GM18870 (cell line): Measurements from ENCODE around the gene OCRL.

ENCODE experiments used
- ATAC-seq: cut with Tn5 transposase; IDR thresholded peaks from one replicate; pipeline ENCODE4 v1.9.1; 2021; ENCODE audit warnings: moderate library complexity; ENCODE audit not compliant: unreplicated experiment

The OCRL gene

DNA sequence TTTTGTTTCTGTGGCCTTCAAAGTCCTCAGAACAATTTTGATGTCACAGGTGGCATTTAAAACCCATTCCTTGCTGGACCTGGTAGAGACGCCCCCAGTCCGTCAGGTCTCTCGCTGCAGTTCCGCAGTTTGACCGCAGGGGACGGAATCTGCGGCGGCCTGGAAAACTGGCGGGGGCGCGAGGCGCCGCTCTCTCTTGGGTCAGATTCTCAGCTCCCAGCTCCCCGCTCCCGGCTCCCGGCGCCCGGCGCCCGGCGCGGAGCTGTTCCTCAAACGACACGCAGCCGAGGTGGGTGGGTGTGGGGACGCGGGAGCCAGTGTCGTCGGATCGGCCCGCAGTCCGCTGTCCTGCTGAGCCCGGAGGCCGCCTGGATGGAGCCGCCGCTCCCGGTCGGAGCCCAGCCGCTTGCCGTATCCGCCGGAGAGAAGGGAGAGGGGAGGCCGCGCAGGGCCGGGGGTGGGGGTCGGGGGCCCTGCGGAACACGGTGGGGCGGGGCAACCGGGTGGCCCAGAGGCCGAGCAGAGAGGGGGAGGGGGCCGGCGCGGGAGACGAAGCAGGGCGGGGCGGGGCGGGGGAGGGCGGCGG is at the start of gene OCRL:
Gene OCRL (plus strand): TSS at position 192 of the 586 bp plus-strand sequence. CDS start 181 bp downstream, at position 373.
- ATAC-seq, result peak; percentile 70

DNA sequence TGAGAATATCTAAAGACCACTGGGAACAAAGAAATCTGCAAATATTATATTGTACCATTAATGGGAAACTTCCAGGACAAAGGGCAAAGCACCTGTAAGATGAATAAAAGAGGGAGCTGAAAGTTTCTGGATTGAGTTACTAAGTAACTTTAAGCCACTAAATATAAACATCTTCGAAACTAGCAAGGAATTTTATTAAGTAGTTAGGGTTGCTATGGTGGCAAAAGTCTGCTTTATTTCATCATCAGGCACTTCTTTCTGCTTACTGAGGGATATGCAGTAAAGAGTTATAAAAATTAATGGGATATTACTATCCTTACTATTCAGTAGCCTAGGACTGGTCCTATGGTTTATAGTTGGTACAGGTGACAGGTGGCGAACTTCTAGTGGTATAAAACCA is 49.7 kb upstream of the OCRL start:
- no peak for ATAC-seq

DNA sequence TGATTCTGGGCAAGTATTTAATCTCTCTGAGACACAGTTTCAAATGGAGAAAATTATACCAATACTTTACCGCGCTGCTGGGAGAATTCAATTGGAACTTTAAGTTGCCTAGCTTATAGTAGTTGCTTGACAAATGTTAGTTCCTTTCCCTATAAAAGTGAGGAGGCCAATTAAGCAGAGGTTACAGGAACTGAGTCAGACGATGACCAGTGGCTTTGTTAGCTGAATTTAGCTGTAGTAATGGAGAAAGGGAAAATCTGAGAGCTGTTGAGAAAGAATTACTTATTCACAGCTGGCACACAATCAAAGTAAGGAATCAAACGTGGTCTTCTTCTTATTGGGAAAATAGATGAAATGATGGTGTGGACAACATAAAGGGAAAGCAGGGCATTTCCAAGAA is 46.4 kb upstream of the OCRL start:
- no peak for ATAC-seq

DNA sequence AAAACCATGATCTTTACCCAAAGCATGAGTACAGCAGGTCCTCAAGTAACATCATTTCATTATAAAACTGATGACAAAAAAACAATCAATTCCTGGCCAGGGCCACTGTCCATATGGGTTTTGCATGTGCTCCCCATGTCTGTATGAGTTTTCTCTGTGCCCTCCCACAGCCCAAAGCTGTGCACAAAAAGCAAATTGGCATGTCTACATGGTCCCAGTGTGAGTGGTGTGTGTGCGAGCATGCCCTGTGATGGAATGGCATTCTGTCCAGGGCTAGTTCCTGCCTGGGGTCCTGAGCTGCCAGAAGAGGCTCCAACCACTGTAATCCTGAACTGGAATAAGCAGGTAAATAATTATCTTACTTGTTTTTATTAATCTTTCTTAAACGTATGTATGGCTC is 45.2 kb upstream of the OCRL start:
- ATAC-seq, result no peak

DNA sequence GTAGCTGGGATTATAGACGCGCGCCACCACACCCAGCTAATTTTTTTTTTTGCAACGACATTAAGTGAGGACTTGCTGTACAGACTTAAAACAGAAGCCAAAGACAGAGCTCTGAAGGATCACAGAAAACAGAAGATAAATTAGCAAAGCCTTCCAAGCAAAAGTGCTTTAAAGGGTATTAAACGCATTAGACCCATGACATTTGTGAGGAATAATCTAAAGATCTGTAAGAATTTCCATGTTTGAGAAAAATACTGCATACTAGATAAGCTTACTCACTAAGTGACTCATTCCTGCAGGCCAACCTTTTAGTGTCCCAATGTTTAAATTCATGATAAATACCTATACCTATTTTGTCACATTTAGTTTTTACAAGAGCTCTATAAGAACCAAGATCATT is 44.2 kb upstream of the OCRL start:
- no peak for ATAC-seq

DNA sequence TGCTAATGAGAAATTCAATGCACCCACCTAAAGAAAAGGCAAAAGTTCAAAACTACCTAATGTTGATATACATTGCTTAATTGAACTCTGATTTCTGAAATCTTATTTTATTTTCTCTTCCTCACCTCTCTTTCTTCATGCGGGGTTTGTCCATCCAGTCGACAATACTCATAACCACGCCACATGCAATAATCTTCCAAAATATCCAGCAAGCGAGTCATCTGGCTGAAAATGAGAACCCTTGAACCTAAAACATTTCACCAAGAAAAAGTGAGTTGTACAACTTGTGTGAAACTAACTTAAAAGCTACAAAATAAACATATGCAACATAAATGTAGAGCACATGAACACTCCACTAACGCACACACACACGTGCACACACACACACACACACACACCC is 43.4 kb upstream of the OCRL start:
- no peak for ATAC-seq

DNA sequence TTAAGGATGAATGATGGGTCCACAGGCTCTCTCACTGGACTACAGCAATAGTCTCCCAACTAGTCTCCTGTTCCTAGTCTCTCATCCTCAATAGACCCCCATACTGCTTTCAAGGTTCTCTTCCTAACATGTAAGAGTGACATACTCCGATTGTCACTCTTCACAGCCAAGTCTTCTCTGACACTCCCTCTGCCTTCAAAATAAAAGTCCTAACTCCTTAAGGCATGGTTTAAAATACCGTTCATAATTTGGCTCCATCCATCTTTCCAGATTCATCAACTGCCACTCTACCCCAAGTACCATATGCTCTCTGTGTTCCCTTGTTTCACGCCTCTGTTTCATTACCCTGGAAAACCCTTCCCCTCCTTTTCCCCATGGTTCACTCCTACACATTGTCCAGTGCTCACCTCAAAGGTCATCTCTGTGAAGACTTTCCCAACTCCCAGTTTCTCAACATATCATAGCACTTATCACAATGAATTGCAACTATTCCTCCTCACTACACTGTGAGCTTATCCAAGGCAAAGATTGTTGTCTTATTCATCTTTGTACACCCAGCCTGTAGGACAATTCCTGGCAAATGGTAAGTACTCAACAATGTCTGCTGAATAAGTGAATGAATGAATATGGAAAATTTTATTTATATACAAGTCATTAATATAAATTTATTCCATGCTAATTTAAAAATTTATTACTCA is 42.8 kb upstream of the OCRL start:
- no peak for ATAC-seq

DNA sequence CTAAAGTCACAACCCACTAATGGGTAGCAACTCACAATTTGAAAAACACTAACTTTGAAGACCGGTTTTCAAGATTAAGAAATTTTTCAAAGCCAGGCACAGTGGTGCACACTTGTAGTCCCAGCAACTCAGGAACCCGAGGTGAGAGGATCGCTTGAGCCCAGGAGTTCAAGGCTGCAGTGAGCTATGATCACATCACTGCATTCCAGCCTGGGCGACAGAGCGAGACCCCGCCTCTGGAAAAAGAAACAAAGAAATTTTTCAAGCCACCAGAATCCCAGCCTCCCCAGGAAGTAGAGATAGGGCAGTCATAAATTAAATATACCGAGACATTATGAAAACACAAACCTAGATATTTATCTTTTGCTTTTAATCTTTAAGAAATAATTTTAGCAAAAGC is 29.7 kb upstream of the OCRL start:
- ATAC-seq, result no peak

DNA sequence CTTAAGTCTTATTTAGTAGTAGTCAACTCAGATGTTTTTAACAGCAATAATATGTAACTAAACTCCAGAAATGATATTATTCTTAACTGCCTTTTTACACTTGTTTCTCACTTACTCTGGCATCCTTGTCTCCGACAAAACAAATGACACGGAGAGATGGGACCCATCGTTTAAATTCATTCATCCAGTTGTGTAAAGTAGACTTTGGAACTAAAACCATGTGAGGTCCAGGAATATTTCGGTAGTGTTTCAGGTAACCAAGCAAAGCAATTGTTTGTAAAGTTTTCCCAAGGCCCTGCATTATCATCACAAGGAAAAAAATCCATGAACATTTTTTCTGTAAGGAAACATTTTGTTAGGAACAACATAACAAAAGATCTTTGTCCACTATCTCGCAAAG is 28.4 kb upstream of the OCRL start:
- ATAC-seq, result no peak

DNA sequence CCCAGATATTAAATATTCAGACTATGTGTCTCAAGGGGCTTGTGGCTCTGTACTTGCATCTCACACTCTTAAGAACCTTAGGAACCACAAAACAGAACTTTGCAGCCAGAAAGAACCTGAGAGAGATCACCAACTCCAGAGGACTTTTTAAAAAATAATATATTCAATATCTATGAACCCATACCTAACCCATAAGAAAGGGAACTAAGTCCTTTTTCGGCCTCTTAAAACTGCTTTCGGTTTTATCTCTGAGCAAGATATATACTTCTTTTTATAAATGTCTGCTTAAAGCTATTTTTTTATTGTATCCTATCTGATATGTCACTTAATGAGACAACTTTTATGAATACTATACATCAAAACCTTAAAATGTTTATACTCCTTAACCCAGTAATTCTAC is 27.6 kb upstream of the OCRL start:
- no peak for ATAC-seq

DNA sequence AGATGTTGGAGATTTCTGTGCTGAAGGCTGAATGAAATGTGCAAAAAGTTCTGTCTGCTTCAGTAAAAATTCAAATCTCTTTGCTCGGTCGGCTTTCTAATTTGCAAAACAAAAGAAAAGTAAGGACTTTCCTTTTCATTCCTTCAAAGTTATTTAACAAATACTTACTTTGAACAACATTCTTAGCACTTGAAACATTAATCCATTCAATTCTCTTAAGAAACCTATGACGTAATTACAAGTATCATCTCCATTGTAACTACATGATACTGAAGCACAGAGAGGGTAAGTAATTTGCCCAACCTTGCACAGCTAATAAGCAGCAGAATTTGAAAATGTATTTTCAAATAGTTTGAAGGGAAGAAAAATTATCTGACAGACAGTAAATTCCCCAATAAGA is 23.7 kb upstream of the OCRL start:
- no peak for ATAC-seq

DNA sequence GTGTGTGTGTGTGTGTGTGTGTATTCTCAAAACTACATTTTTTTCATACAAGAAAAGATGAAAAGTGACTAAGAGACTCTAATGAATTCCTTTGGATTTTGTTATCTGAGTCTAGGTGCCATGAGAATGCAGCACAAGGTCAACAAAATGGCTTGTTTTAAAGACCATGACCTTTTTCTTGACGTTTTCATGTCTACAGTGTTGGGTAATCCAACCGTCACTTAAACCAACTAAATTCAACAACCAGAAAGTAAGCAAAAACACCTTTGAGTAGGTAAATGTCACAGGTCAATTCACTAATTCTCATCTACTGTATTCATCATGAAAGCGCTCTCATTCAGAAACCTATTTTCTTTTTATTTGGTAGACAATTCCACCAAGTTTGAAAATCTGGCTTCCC is 19.9 kb upstream of the OCRL start:
- no peak for ATAC-seq

DNA sequence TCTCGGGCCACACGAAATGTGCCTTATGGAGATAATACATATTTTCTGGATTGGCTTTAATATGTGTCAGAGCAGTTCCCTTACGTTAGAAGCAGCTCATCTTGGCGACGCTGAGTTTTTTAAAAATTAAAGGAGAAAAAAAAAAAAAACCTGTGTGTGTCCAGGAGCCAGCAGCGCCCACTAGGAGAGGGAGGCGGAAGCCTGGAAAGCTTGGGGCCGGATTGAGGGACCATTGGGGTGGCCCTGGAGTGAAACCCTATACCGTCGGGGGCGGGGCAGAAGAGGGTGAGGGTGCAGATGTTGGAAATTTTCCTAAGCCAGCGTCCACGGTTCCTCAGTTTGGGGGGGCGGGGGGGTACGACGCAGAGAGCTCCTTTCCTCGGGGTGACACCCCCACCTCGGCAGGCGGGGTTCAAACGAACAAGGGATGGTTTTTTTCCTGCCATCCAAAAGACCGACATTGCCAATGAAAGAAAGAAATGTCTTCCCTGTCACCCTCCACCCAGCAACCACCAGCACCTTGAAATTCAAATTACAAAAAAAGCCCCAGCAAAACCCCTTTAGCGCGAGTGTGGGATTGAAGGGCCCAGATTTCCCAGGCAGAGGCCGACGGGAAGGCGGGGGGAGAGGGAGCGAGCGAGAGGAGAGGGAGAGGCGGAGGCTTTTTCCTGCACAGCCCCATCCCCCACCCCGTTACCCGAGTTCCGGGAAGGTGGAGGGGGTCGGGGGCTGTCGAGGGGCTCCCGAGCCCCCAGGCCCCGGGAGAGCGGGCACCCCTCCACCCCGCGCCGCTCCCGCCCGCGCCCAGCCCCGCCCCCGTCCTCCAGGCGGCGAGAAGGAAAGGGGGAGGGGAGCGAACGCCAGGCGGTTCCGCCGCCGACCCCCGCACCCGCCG is 17.6 kb upstream of the OCRL start:
- ATAC-seq, result no peak

DNA sequence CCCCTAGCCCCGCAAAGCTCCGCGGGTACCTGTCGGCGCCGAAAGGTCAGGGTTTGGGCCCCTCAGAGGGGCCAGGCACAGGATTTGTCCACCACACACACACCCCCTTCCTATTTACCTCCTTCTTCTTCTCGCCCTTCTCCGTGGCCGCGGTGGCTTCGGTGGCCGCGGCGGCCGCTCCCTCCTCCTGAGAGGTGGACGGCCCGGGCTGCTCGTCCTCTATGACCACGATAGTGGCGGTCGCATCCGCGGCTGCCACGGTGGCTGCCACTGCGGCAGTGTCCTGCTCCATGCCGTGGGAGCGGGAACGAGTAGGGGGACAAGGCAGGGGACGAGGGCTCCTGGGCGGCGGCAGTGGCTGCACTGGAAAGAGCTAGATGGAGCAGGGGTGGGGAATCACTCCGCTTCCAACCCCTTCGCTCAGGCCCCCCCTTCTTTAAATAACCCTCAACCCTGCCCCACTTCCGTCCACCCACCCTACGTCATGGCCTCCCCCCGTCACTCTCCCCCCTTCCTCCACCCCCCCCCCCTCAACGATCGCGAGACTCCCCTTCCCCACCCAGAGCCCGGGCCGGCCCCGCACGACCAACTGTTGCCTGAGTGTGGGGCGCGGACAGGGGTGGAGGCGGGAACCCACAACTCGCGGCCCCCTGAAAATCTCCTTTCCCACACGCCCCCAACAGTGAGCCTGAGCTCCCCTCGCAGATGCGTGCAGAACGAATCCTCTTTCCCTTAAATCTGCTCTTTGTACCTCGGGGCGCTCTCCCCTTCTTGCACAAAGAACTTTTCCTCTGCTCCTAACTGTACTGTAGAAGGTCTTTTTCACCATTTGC is 16.8 kb upstream of the OCRL start, which contains the start of gene SMARCA1:
Gene SMARCA1 (minus strand): TSS at position 412 of the 833 bp plus-strand sequence. CDS start 120 bp downstream, at position 292.
- no peak for ATAC-seq

DNA sequence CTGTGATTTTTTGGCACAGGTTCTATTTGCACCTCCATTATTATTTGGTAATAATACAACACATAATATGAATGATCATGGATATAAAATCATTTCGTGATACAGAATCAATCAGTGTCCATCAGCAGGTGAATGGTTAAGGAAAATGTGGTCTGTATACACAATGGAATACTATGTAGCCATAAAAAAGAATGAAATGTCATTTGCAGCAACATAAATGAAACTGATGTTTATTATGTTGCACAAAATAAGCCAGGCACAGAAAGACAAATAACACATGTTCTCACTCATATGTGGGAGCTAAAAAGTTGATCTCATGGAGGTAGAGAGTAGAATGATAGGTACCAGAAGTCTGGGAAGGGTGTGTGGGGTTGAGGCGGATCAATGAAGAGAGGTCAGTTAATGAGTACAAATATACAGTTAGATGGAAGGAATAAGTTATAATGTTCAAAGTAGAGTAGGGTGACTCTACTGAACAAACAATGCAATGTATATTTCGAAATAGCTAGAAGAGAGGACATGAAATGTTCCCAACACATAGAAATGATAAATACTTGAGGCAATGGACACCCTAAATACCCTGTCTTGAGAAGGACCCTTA is 15.7 kb upstream of the OCRL start:
- ATAC-seq, result no peak

DNA sequence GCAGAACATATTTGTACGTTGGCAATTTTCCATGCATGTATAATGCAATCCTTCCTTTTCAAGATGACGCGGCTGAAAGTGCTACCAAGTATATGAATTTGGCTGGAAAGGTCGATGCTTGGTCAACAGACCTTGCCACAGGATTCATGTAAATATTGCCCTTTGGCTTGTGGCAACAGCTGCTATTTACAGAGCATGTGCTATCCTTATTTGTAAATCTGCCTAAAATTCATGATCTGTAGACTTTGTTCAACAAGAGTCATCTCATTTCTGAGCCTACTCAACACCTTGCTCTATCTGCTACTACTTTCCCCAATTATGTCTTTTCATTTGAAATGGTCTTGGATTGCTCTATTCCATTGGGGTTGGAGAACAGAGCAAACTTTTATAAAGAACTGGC is 14.9 kb upstream of the OCRL start:
- ATAC-seq, result no peak

DNA sequence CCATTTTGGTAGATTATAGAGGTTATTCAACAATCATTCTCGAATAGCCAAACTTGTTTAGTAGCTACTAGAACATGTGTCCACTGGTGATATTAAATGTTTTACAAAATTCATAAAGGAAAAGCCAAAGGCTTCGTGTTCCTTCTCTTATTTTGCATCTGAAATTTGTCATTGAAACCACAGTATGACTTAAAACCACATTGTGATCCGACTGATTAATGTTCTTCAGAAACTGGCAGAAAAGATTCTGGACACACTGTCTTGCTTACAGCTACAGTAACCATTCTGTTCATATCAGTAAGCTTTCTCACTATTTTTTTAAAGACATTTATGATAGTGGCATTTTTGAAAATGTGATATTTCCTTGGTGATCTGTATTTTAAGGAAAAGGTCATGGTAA is 14.2 kb upstream of the OCRL start:
- ATAC-seq, result no peak

DNA sequence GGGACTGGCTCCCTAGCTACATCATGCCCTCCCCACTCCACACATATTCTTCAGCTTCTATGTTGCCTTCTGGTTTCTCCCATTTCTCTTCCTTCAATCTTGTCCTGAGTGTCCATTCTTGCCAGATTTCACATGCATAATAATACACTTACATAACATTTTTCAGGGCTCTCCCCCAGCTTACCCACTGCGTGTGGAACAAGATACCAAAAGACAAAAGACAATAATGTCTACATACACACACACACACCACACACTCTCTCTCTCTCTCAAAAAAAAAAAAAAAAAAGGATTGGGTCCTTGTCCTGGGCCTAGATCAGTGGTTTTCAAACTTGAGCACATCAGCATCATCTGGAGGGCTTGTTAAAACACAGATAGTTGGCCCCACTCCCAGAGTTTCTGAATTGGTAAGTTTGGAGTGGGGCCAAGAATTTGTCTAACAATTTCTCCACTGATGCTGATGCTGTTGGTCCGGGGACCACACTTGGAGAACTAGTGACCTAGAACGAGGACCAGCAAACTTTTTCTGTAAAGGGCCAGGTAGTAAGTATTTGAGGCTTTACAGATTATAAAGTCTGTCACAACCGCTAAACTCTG is 10.3 kb upstream of the OCRL start:
- no peak for ATAC-seq

DNA sequence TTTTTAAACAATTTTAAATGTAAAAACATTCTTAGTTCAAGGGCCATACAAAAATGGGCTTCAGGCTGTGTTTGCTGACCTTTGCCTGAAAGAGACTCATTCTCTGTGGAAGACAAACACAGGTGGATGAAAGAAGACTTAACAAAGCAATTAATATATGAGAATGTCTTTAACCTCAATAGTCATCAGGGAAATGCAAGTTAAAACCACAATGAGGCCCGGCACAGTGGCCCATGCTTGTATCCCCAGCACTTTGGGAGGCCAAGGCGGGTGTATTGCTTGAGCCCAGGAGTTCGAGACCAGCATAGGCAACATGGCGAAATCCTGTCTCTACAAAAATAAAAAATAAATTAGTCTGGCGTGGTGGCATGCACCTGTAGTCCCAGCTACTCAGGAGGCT is 9.6 kb upstream of the OCRL start:
- no peak for ATAC-seq

DNA sequence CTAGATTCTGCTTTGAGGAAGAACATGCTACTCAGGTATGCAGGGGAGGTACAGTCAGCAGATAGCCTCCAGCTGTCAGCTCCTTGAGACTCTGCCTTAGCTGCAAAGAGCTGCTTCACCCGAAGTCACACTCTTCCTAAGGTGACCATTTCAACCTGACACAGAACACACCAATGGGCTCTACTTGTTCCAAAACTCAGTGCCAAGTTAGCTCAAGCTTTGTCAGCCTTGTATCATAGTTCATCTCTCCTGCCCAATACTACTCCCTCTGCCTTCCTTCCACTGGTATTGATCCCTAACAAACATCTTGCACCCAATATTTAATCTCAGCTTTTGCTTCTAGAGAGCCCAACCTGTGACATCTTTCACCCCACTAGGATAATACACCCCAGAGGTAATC is 8.9 kb upstream of the OCRL start:
- ATAC-seq, result no peak
